K562 (cell line): ENCODE data around the gene TMEM187. TPM values are rescaled to one million over a fixed set of nuclear protein-coding genes. Genes with fewer than 3 reads are reported as not detected.

ENCODE experiments used
- DIDO1 ChIP-seq: fragments of 450-650 bp; IDR thresholded peaks from 2 replicates; pipeline ENCODE4 v1.6.1; 2016; ENCODE audit warnings: low read depth, missing biosample characterization, missing genetic modification characterization
- ELK3 ChIP-seq: fragments of 450-650 bp; formaldehyde crosslinking; IDR thresholded peaks from 2 replicates; pipeline ENCODE4 v1.4.0; 2020; ENCODE audit warnings: mild to moderate bottlenecking
- ESRRA ChIP-seq: fragments of 450-650 bp; IDR thresholded peaks from 2 replicates; pipeline ENCODE4 v1.6.1; 2014; ENCODE audit warnings: low read depth, mild to moderate bottlenecking, moderate library complexity, borderline replicate concordance
- FIP1L1 ChIP-seq: fragments of 200-400 bp; formaldehyde crosslinking; IDR thresholded peaks from 2 replicates; pipeline ENCODE4 v1.6.1; 2018; ENCODE audit warnings: mild to moderate bottlenecking, low read depth, low read length; ENCODE audit not compliant: poor library complexity, severe bottlenecking
- FOXA1 ChIP-seq: fragments of 450-650 bp; IDR thresholded peaks from 2 replicates; pipeline ENCODE4 v1.6.1; 2016; ENCODE audit warnings: mild to moderate bottlenecking, borderline replicate concordance
- FOXJ3 ChIP-seq: sonication (generic); formaldehyde crosslinking; IDR thresholded peaks from 2 replicates; pipeline ENCODE4 v1.4.0; 2020; ENCODE audit warnings: mild to moderate bottlenecking, missing genetic modification reagents
- KAT2B ChIP-seq: IDR thresholded peaks from one replicate; pipeline ENCODE4 v1.6.1; 2012; ENCODE audit warnings: low read depth, mild to moderate bottlenecking, control low read depth, inconsistent platforms, low read length, moderate library complexity
- MGA ChIP-seq: fragments of 450-650 bp; IDR thresholded peaks from 2 replicates; pipeline ENCODE4 v1.6.1; 2016; ENCODE audit warnings: mild to moderate bottlenecking, moderate library complexity
- NBN ChIP-seq: fragments of 450-650 bp; IDR thresholded peaks from 2 replicates; pipeline ENCODE4 v1.6.1; 2016; ENCODE audit warnings: low read depth, mild to moderate bottlenecking
- PCBP1 ChIP-seq: fragments of 200-400 bp; formaldehyde crosslinking; IDR thresholded peaks from 2 replicates; pipeline ENCODE4 v1.6.1; 2018; ENCODE audit warnings: mild to moderate bottlenecking, low read depth, low read length; ENCODE audit not compliant: poor library complexity, severe bottlenecking
- SNRNP70 ChIP-seq: fragments of 200-400 bp; formaldehyde crosslinking; optimal IDR thresholded peaks from 2 replicates; pipeline ENCODE3; 2017; ENCODE audit warnings: low read depth, low read length
- SPI1 ChIP-seq: IDR thresholded peaks from 2 replicates; pipeline ENCODE4 v1.6.1; 2011; ENCODE audit warnings: low read depth, low read length, control low read depth, borderline replicate concordance
- TOE1 ChIP-seq, 2 experiments: fragments of 450-650 bp in 1 of 2; sonication (generic) in 1 of 2; formaldehyde crosslinking in 1 of 2; IDR thresholded peaks; 2 replicates each; pipeline versions ENCODE4 v1.7.1 to v1.8.0; 2016 to 2022; ENCODE audit warnings: borderline replicate concordance in 2 of 2, mild to moderate bottlenecking in 2 of 2, antibody characterized with exemption in 1 of 2, inconsistent platforms in 1 of 2, low read depth in 1 of 2, missing genetic modification reagents in 1 of 2, moderate library complexity in 1 of 2
- ZNF12 ChIP-seq: sonication (generic); formaldehyde crosslinking; IDR thresholded peaks from 2 replicates; pipeline ENCODE4 v1.4.0; 2020; ENCODE audit warnings: mild to moderate bottlenecking, missing genetic modification reagents
- ZNF41 ChIP-seq: fragments of 250-450 bp; sonication (Bioruptor Pico); conservative IDR thresholded peaks from 2 replicates; pipeline ENCODE4 v1.4.0; 2020; ENCODE audit warnings: mild to moderate bottlenecking
- polyA plus RNA-seq, 8 experiments: library from polyadenylated mRNA; depleted of rRNA in 4 of 8; stranded (reverse) in 5 of 8; unstranded in 3 of 8; fragments of >200 nt; fragmentation: Nextera tagmentation in 2 of 8; fragmentation: Illumina TruSeq in 1 of 8; extraction: Ambion mirVana in 2 of 8; extraction: Trizol in 1 of 8; gene quantifications; 2 replicates each; pipeline versions ENCODE4 v1.2.1 to v1.2.3, GENCODE V29; 2011 to 2014; ENCODE audit warnings: inconsistent platforms in 1 of 8, missing spikeins in 1 of 8
- total RNA-seq, 7 experiments: library from RNA; depleted of rRNA in 6 of 7; stranded (reverse); fragments of >200 nt in 6 of 7; fragmentation: Illumina TruSeq in 2 of 7; extraction: Trizol in 2 of 7; gene quantifications; 2 replicates each; pipeline versions ENCODE4 v1.2.1 to v1.2.3, GENCODE V29; 2011 to 2021; ENCODE audit warnings: low replicate concordance in 1 of 7

Gene TMEM187
- total and polyA plus RNA-seq, 9 of the 15 experiments (the other 6 are each of a cell fraction or from before 2014, with no cell fraction given): 0.13 to 6.4 (median 1.6) TPM

- TF ChIP-seq MGA (no peak), ELK3 (CRISPR knock-in tag) (no peak), NBN (no peak), FIP1L1 (no peak), SPI1 (no peak), TOE1 (IDR thresholded peaks at IDR 0.05; ENCODE audit: borderline replicate concordance) (no peak), TOE1 (CRISPR knock-in tag; IDR thresholded peaks at IDR 0.05; ENCODE audit: borderline replicate concordance, low read depth) (no peak), FOXA1 (no peak), FOXJ3 (CRISPR knock-in tag) (no peak), ZNF12 (no peak), KAT2B (no peak), ZNF41 (CRISPR knock-in tag) (peak; percentile 89; the same call in 1 of the 2 replicates), DIDO1 (tag) (peak; percentile 69; the same call in 1 of the 2 replicates), SNRNP70 (no peak), PCBP1 (no peak), ESRRA (no peak)
These were observed 29.7 kb downstream of the TMEM187 start (continued) for GRCh38 chrX:154002215-154002719.
